COLO829 (cell line): ENCODE results near the gene SERPINB7.

ENCODE experiments used
- DNase-seq: peaks from one replicate; pipeline ENCODE4 v3.0.0; 2012; ENCODE audit warnings: low spot score

SERPINB7 gene

DNA sequence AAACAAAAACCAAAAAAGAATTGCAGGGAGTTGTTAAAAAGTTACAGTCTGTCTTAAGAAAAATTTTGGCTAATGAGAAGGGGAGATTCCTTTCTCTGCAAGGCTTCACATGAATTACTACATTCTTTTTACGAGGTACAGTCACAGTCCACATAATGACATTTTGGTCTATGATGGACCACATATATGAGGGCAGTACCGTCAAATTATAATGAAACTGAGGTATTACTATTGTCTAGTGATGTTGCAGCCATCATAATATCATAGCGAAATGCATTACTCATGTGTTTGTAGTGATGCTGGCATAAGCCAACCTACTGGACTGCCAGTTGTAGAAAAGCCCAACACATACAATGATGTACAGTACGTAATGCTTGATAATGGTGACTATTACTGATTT is 12.5 kb downstream of the SERPINB7 start:
- no peak for DNase-seq

DNA sequence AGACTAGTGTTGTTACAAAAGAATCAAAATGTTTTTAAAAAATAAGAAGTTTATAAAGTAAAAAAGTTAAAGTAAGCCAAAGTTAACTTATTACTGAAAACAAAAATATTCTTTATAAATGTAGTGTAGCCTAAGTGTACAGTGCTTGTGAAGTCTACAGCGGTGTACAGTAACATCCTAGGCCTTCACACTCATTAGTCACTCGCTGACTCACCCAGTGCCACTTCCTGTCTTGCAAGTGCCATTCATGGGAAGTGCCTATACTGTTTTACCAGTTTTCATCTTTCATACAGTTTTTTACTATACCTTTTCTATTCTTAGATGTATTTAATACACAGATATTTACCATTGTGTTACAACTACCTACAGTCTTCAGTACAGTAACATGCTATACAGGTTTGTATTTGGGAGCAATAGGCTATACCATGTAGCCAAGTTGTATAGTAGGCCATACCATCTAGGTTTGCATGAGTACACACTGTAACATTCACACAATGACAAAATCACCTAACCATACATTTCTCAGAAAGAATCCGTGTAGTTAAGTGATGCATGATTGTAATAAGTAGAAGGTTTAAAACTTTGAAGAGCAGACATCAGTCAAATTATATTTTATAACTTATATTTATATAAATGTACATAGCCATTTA is 13.4 kb downstream of the SERPINB7 start:
- peak; percentile 29 for DNase-seq

DNA sequence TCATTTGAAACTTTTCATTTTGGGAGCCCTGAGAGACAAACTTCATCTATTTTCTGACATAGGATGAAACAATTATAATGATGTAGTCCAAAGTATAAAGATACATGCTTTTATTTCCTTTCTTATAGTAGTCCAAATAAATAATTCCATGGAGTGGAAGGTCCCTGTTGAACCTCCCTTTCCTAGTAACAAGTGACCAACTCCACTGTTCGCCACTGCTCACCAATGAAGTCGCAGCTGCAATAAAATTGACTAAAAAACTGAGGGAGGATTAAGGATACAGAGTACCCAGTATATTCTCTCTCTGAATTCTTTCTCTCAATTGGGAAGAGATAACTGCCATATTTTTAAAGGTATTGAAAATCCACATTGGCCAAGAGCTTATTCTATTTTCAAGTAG is 14.1 kb downstream of the SERPINB7 start:
- no peak for DNase-seq

DNA sequence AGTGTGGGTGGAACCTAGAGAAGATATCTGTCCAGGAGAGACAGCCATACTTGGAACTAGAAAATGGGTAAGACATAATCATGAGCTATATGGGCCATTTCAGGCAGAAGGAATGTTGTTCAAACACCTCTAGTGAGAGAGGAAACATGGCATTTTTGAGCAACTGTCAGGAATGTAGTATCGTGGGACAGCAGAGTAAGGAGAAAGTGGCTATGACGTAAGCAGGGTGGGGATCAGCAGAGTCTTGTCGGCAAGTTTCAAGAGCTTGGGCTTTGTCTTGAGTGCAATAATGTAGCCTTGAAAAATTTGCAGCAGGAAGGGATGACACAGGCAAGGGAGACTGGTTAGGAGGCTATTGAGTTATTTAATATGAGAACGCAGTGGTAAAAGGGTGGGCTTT is 20.4 kb downstream of the SERPINB7 start:
- no peak for DNase-seq

DNA sequence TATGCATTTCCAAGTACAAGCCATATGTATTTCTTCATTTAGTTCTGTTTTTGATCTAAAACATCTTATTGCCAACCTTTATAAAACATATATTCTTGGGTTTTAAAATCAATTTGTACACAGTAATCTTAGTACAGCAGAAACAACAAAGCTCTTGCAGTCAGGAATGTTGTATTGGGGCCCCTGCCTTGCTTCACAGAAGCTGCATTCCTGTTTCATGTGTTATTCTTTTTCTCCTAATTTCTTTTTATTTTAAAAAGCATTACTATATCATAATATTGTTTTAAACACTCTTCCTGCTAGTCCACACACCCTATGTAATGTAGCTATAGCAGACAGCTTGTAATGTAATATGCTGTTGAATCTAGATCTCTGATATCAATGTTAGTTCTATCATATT is 24.0 kb downstream of the SERPINB7 start:
- no peak for DNase-seq

DNA sequence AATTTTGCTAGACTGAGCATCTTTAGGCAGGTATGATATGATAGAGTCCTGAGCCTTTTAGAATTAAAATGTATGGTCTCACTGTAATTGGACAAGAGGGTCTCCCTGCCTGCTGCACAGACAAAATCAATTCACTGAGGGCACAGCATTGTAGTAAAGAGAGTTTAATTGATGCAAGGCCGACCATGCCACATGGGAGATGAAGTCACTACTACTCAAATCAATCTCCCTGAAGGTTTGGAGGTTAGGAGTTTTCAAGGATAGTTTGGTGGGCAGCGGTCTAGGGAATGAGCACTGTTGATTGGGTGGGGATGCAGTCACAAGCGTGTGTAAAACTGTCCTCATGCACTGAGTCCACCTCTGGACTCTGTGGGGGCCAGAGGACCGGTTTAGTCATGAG is 26.1 kb downstream of the SERPINB7 start:
- DNase-seq: no peak

DNA sequence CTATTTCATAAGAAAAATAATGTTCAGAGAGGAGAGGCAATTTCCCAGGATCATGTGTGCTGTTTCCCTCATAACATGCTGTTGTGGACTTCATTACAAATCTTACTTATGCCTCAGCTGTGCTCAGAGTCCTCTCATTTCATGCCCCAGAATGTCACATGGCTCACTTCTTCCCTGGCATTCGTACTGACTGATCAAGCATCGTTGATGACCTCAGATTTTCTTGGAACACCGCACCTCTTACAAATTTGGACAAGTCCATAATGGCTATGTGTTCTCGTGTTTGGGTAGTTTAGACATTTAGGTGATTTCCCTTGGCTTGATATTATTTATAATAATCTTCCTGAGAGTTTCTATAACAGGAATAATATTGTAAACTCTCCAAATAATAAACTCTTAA is 32.9 kb downstream of the SERPINB7 start:
- DNase-seq: no peak

DNA sequence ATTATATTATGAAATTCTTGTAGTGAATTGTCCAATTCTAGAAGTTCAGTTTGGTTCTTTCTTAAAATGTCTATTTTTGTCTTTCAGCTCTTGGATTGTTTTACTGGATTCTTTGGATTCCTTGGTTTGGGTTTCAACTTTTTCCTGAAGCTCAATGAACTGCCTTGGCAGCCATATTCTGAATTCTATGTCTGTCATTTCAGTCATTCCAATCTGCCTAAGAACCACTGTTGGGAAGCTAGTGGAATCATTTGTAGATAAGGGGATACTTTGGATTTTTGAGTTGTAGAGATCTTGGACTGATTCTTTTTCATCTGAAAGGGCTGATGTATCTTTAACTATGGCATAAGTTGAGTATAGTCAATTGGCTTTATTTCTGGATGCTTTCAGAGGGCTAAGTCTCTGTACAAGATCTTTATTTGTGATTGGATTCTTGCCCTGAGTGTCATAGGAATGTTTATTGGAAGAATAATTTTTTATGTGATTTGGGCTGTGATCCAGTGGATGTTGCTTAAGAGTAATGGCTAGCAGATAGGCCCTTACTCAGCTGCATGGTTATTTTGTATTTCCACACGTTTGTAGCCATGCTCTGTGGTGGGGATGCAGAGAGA is 42.3 kb downstream of the SERPINB7 start:
- no peak for DNase-seq

DNA sequence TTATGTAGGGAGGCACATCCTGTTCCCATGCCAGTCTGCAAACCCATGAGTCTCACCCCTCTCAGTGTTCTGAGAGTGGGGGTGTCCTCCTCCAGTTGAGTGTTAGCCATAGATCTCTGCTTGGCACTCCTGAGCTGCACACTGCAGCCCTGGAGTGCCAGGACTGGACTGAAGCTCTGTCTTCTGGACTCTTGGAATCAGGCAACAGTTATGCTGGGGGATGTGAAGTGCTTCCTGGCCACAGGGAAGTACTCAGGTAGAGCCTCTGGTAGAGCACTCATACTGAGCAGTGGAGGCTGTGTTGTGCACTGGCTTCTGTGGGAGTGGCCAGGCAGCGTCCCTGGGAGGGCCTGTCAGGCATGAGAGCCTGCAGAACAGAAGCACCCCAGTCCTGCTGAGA is 43.0 kb downstream of the SERPINB7 start:
- no peak for DNase-seq

DNA sequence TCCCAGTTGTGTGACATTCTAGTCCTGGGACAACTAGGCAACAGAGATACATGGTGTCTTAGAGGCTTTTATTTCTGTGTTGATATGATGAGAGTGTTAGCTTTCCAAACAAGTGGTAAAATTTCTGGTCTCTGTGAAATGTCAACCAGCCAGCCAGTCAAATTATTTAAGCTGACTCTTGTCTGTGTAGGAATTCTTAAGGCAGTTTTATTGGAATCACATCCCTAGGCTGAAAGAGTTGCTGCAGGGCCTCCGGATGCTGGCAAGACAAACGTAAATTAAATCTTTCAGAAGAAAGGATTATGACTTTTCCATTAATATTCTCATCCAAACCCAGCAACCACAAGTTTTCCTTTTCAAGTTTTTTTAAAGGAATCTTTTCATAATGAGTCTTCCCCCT is 44.6 kb downstream of the SERPINB7 start:
- peak; percentile 54 for DNase-seq

DNA sequence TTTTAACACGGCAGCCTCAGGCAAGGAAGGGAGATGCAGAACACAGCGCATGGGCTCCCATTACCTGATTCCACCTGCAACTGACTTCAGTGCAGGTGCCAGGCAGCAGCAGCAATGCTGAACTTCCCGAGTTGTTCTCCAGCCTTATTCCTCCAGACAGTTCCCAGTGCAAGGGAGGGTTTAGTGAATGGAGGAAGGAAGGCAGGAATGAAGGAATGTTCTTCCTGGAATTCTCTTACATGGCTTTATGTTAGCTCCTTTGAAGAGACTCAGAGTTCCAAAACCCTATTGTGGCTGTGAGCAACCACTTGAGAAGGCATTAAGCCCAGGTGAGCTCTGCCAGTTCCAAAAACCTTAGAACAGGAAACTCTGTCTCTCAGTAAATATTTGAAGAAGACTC is 45.5 kb downstream of the SERPINB7 start:
- no peak for DNase-seq

DNA sequence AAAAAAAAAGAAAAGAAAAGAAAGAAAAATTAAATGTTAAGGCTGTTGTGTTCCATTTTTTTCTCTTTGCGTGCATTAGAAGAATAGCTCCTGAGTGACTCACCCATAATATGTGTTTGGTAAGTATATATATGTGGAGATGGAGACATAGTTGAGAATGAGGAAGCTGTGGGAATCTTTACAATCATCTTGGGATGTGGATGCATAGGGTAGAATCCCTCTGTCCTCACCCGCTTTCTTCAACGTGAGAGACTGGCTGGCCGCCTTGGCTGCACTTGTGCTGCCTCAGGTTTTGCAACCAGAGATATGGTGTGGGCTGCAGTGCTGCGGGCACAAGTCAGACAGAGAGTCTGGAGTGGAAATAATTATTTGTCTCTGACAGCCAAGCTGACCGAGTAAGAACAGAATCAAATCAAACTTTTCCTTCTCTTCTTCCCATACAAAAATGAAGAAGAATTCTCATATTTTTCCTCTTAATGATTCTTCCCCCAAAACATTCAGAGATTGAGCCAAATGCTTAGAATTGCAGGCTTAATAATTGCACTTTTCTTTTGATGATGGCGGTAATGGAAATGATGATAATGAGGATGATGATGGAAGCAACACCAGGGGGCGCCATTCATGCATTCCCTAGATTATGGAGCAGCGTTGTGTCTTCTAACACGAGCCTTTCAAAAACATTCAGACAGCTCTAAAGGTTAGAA is 48.5 kb downstream of the SERPINB7 start:
- no peak for DNase-seq

DNA sequence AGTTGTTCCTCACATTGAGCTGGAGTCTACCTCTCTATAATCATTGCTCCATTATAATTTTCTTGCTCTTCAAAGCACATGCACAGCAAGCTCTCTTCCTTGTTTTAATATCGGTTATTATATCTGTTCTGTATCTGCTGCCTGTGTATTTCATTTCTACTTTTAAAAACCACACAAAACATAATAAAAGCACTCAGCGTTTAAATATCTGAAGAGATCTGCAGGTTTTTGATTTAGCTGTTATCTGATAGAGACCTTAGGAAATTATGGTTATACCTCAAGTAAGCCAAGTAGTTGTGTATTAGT is 49.0 kb downstream of the SERPINB7 start:
- no peak for DNase-seq

DNA sequence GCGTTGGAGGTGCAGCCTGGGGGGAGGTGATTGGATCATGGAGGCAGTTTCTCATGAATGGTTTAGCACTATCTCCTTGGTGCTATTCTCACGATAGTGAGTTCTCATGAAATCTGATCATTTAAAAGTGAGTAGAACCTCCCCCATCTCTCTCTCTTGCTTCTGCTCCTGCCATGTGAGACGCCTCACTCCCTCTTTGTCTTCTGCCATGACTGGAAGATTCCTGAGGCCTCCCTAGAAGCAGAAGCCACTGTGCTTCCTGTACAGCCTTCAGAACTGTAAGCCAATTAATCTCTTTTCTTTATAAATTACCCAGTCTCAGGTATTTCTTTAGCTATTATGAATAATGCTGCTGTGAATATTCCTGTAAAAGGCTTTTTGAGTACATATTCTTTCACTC is 52.9 kb downstream of the SERPINB7 start:
- DNase-seq: no peak

DNA sequence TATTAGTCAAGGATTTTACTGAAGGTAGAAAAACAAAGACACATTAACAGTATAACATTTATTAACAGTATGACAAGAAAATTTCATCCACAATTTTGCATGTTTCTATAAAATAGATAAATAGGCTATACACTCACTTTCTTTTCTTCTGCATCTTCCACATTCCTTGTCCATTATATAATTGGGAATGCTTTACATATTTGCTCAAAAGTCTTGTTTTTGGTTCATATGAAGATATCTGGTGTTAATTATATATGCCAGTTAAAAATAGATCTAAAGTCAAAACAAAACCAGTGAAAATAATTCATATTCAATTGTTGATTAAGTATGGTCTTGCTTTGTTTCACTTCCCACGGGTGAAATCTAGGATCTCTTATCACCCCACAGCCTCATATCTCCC is 53.4 kb downstream of the SERPINB7 start:
- DNase-seq: no peak

DNA sequence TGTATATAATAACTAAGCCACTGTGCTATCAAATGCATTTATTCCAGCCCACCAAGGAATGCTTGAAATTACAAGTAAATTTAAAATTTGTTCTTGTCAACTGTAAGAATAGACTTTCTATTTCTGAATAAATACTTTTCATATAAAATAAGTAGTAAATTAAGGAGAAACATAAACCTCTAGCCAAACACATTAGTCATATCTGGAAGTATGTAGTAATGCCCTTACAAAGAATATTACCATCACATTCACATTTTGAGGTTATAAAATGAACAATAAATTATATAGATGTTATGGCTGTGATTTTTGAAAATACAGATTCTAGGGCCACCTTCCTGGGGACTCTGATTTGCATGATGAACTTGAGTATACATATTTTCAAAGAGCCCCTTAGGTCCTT is 54.7 kb downstream of the SERPINB7 start:
- DNase-seq: no peak

DNA sequence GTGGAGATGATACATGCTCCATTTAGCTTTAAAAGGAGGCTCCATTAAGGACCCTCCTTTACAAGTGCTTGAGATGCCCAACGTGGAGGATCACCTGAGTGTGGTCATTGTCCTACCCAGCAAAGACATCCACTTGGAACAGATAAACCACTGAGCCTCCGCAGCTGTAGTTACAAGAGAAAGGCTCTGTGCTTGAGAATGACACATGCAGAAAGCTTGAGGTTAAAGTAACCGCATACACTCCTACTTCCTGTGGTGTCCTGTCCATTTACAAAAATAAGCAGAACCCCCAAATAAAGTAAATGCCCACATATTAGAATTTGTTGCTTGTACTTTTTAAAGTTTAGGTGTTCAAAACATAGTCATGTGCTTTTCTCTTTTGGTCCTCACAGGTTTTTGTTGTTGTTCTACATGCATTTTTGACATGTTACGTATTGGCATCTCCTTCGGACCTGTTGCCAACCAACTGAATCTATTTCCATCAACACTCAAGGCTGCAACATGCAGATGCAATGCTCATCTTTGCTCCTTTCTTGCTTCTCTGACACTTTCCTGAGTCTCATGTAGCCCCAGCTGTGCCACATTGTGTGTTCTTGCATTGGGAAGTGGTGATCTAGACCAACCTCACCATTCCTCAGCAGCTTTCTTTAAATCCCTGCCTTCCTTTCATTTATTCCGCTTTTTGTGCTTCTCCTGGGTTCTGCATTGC is 56.0 kb downstream of the SERPINB7 start:
- DNase-seq: no peak

DNA sequence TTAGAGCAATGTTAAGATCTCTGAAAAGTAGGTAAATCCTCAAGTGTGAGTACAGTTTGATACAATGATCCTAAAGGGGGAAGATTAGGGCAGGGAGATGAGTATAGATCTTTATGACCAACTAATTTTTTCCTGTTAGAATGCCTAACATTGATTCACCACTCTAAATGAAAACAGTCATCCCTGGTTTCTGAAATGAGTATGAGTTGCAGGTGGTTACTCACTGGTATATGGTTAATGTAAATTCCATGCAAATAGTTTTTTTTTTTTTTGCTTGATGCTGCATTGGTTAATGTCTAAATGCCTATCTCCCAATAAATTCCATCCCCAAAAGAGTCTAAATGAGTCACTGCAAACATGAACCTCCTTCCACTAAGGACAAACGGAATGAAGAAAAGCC is 57.3 kb downstream of the SERPINB7 start:
- DNase-seq: no peak

DNA sequence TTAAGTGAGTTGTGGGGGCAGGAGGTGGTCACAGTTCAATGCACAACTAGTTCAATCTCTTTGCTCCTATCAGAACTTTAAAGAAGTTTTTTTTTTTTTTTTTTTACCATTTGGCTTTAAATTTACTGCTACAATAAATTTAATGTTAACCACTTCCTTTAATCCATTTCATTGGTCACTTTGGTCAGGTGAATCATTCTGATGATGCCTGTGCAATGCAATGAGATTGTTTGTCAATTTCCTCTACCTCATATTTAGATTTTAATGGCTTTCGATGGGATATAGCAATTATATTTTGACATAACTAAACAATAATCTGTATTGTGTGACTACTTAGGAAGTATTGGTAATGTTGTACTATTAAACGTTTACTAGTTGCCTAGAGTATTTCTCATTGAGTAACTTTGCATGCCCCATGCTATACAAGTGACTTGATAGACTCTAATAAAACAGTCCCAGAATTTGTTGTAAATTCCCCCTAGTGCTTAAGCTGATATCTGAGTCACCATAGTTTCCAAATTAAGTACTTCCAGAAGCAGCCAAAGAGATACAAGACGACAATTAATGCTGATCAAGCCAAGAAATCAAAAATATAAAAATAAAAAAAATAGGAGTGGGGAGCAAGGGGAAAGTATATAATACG is 59.4 kb downstream of the SERPINB7 start:
- DNase-seq: no peak

DNA sequence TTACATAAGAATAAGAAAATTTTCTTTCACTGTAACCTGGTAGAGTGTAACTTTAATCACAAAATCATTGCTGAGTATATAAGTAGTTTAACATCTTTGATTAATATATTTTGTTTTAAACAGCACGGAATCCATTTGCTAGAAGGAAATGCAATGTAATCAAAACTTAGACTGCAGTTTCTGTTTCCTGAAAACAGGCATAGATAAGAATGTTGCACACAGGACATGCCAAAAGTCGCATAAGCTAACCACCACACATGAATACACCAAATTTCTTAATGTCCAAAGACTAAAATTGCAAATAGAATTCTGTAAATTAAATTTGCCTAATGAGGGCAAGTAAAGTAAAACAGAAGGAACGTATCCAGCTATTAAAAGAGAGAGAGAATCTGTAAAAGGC is 61.2 kb downstream of the SERPINB7 start:
- no peak for DNase-seq

DNA sequence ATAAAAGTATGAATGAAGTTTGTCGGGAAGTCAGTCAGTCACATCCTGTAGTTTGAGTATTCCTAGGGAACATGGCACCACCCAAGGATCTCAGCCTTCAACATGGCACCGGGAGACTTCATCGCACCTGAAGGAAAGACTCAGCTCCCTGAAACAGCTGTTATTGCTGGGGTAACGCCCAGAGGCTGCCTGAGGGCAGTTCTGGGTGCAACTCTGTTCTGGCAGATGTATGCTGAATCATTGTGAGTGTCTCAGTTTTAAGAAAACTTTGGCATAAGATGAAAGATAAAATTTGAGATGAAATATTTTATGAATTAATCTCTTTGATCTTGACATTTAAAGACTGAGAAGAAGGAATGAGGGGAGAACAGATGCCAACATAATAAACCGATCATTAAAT is 62.4 kb downstream of the SERPINB7 start:
- DNase-seq: no peak

DNA sequence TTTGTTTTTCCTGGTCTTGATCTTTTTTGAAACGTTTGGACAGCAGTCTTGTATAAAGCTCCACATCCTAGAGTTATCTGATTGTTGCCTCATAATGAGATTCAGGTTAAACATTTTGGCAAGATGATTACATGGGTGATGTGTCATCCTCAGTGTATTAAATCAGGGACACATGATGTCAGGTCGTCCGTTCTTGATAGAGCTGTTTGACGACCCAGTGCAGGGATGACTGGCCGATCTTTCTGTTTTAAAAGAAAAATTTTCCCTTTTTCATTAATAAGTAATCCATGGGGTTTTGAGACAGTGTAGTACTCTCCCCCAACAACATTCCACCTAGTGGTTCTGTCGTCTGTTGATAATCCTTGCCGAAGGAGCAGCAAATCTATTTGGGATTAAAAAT is 67.8 kb downstream of the SERPINB7 start:
- no peak for DNase-seq

DNA sequence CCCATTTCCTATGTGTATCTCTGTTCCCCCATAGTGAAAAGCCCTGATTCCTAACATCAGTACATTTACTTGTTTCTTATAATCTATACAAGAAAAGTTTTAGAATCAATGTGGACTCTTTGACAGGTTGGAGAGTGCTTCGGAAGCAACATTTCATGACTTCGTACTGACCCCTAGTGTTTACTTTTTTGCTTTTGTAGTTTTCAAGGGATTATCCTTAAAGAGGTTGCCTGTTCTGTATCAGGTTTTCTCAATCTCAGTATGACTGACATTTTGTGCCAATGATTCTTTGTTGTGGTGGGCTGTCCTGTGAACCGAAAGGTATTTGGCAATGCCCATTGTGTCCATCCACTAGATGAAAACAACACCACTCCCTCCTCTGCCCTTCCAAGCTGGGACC is 69.0 kb downstream of the SERPINB7 start:
- DNase-seq: peak; percentile 20
